Activated CD4-positive, alpha-beta T cell treated with anti-CD3 and anti-CD28 coated beads, Interleukin-2, amount 50 U/mL, for 24 hours (primary cell): ENCODE measurements around the gene GSG1L.

Experiments
- DNase-seq, 2 donors: peaks; one replicate each; pipeline ENCODE4 v3.0.0-alpha.2; 2020; ENCODE audit warnings: low read depth in 1 of 2, low spot score in 1 of 2

Gene GSG1L

DNA sequence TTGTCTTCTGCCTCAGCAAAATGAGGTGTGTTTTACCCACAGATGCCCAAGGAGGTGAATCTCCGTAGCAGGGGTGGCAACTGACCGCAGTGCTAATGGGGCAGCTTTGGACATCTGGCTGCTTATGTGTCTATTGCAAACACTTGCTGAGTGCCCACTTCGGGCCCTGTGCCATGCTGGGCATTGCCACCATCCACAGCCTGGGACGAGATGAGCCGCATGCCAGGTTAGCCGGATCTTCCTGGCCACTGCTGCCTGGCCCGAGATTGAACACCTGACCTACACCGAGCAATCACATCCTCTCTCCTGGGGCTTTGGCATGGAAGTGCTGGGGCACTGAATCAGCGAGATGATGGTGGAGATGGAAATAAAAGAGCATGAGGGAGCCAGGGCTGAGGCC is 238.7 kb downstream of the GSG1L start:
- no peak for DNase-seq

DNA sequence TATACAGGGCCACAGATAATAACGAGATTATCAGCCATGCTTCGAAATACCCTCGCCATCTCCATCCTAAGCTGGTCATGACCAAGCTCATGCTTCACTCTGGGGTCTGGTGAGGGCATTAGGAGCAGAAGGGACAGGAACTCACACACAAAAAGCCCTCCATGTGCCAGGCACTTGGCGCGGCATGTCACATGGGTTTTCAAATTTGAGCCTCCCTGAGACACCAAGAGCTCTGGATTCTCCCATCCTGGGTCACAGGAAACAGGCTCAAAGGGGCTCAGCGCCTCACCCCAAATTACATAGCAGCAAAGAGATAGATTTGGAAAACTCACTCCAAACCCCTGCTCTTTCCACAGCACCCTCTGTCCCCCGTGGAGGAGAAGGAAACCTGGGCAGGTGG is 239.5 kb downstream of the GSG1L start:
- DNase-seq, result no peak

- DNase-seq, result no peak
Measured at GRCh38 chr16:27823421-27823820, 240.1 kb downstream of the GSG1L start.

GRCh38 chr16:27822996-27823395 is 240.5 kb downstream of the GSG1L start:
- no peak for DNase-seq

- no peak for DNase-seq
Measured at GRCh38 chr16:27822529-27822928, 241.0 kb downstream of the GSG1L start.

DNA sequence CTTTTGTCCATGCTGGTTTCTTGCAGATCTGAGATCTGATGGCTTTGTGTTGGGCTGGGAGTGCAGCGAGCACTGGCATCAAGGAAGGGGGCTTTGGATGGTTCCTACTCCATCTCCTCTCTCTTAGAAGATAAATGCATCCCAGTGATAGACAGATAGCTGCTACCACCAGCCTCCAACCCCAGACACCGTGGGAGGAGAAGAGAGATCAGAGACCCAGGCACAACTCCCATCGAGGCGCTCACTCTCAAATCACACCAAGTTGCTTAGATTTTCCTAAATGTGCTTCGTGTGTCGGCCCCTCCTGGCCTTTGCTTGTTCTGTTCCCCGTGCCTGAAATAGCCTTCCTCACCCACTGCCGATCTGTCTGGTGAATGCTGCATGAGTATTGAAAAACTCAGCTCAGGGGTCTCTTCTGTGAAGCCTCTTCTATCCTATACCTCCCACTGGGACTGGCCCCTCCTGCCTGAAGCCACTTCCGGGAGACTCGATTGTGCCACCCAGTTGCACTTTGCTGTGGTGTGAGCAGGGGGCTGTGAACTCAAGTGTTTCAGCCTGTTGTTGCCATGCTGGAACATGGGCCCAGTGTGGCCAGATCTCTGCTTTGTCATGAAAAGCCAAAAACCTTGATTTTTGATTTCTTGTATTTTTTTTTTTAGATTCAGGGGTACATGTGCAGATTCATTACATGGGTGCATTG is 242.7 kb downstream of the GSG1L start:
- no peak for DNase-seq

- no peak for DNase-seq
Measured at GRCh38 chr16:27819881-27820610, 243.5 kb downstream of the GSG1L start.

- DNase-seq, result no peak
Measured at GRCh38 chr16:27819356-27819755, 244.2 kb downstream of the GSG1L start.

DNA sequence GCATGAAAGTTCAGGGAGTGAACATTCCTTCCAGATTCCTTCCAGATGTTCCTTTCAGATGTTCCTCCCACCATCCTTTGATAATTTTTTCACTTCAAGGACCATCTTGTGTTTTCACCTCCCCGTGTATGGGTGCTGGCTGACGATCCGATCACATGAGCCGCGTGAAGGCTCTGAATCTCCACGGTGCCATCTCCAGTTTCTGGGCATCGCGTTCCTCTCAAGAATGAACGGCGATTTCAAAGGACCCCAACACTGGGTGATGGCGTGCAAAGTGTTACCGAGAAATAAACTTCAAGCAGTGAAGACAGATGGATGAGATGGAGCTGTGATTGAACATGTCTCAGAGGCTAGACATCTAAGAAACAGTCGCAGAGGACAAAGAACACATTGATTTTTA is 245.3 kb downstream of the GSG1L start:
- no peak for DNase-seq

GRCh38 chr16:27817038-27817437 is 246.5 kb downstream of the GSG1L start:
- no peak for DNase-seq

GRCh38 chr16:27816561-27816960 is 247.0 kb downstream of the GSG1L start:
- DNase-seq, result no peak

- DNase-seq, result no peak
Measured at GRCh38 chr16:27813591-27813990, 249.9 kb downstream of the GSG1L start.

- DNase-seq, result no peak
Measured at GRCh38 chr16:27811881-27812280, 251.6 kb downstream of the GSG1L start.

DNA sequence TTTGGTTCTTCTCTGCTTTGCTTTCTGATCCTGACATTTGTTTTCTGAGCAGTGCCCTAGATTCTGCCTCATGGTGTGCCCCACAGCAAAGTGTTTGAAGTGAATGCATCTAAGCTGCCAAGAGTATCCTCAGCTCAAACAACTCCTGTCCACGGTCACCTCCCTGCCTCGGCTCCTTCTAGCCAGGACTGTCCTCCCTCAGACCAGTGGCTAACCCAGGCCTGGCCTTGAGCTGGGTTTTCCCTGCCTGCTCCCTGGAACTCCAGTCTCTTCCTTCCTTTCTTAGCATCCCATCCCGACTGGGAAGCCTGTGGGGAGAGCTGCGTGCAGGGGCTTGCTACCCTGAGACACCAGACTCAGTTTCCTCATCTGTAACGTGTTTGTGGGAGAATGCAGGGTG is 256.5 kb downstream of the GSG1L start:
- DNase-seq, result no peak

GRCh38 chr16:27806388-27806787 is 257.1 kb downstream of the GSG1L start:
- DNase-seq, result no peak

- DNase-seq, result no peak
Measured at GRCh38 chr16:27805828-27806351, 257.6 kb downstream of the GSG1L start.

DNA sequence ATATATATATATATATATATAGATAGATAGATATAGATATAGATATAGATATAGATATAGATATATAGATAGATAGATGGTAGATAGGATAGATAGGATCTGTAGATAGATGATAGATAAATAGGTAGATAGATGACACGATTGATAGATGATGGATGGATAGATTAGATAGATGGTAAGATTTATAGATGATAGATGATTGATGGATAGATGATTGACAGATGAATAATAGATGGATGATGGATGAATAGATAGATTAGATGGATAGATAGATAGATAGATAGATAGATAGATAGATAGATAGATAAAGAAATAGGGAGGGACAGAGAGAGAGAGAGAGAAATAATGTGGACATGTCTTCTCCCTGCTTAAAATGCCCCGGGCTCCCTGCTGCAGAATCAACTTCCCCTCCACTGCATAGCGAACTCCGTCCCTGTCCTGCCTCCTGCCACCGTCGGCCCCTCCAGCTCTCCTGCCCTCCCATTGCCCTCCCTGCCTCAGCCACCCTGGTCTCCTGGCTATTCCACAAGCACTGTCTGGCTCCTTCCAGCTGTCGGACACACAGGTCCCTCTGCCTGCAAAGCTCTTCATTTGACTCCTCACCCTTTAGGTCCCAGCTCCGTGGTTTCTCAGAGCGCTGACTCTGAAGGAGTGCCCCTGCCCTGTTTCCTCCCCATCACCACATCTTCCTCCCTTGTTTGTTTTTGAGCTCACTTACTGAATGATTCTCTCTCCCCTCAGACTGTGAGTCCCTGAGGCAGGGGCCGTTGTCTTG is 259.6 kb downstream of the GSG1L start:
- DNase-seq, result no peak

DNA sequence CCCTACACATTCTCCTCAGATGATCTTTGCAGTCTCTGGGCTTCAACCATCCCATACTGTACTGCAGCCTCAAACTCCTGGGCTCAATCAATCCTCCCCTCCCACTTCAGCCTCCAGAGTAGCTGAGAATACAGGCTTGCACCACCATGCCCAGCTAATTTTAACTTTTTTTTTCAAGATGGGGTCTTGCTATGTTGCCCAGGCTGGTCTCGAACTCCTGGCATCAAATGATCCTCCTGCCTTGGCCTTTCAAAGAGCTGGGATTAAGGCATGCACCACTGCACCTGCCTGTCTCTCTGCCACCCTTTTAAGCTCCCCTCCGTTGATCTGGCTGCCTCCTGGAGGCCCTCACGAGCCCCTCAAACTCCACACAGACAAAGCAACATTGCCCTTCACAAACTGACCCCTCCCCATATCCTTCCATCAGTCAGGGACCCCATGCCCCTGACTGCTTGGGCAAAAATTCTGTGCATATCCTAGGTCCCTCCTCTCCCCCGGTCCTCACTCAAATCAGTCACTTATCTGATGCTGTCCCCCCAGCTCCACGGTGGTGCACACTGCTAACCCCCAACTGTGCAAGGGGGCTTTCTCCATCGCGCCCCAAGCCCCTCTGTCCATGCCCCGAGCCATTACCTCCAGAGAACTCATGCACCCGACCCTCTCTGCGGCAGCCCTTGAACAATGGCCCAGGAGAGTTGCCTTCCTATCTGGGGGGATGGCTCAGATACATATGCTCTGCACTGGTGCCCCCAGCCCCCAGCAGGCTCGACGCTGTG is 260.7 kb downstream of the GSG1L start:
- DNase-seq, result no peak

DNA sequence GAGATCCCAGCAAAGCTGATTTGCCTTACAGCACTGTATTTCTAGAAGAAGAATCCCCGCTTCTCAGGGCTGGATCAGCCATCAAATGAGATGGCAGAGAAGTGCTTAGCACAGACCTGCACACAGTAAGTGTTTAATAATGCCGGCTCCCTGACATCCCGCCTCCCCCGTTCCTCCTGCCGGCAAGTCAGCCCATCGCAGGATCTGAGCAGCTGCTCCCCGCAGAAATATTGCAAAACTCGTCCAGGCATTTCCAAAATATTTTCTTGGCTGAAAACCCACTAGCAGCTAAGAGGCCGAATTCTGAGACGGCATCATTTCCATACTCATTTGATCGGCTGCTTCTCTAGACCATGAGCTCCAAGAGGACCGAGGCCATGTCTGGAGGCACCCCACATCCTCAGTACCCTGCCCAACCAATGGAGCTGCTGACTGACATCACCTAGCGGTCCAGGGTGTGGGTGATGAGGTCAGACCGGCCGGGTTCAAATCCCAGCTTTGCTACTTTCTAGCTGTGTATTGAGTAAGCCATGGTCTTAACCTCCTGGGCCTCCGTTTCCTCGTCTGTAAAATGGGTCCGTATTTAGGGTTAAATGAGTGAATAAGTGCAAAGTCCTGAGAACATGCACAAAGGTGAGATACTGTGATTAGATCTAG is 262.1 kb downstream of the GSG1L start:
- no peak for DNase-seq

- DNase-seq, result no peak
Measured at GRCh38 chr16:27800817-27801216, 262.7 kb downstream of the GSG1L start.

DNA sequence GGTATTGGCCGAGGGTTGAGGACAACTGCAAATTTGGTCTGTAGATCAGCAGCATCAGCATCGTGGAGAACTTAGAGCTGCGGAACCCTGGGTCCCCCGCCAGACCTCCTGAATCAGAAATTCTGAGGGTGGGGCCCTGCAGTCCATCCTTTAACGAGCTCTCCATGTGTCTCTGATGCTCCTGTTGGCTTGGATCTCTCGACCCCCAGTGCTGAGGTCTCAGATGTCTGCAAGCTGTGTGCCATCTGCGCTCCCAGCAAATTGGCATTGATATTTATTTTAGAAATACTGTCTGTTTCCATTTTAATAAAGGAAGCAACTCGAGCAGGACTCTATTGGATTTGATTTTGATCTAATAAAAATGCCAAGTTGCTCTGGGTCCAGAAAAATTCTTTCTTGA is 263.6 kb downstream of the GSG1L start:
- no peak for DNase-seq
